Mesendoderm (in vitro differentiated cells): ENCODE data around the gene CHD8.
"Not testable (repeated sequence)": the region's sequence is repeated elsewhere in the genome, so short reads cannot be mapped to it uniquely, and the experiment has no call there.

Experiments used
- DNase-seq: peaks from one replicate; pipeline ENCODE4 v3.0.0; 2013
- H2AK5ac ChIP-seq: 2 replicates; pipeline ENCODE4 v1.6.1; 2013; ENCODE audit warnings: low read length, inconsistent platforms
- H2BK120ac ChIP-seq: 2 replicates; pipeline ENCODE4 v1.6.1; 2013; ENCODE audit warnings: low read depth, mild to moderate bottlenecking, low read length, moderate library complexity, mixed read lengths
- H2BK15ac ChIP-seq: replicated peaks from 2 replicates; pipeline ENCODE4 v1.6.1; 2013; ENCODE audit warnings: low read depth, mild to moderate bottlenecking, moderate library complexity
- H2BK5ac ChIP-seq: 2 replicates; pipeline ENCODE4 v1.6.1; 2013; ENCODE audit warnings: low read length, inconsistent platforms
- H3K18ac ChIP-seq: 2 replicates; pipeline ENCODE4 v1.6.1; 2013; ENCODE audit warnings: mild to moderate bottlenecking, low read length, mixed read lengths
- H3K23ac ChIP-seq: one replicate; pipeline ENCODE4 v1.6.1; 2013; ENCODE audit warnings: low read length
- H3K27ac ChIP-seq: 2 replicates; pipeline ENCODE4 v1.5.1; 2013; ENCODE audit warnings: low read depth, mild to moderate bottlenecking, inconsistent platforms, low read length, moderate library complexity
- H3K27me3 ChIP-seq: 2 replicates; pipeline ENCODE4 v1.6.1; 2013; ENCODE audit warnings: low read length, control low read depth, mild to moderate bottlenecking, inconsistent platforms; ENCODE audit not compliant: insufficient read depth, poor library complexity
- H3K36me3 ChIP-seq: 2 replicates; pipeline ENCODE4 v1.6.1; 2013; ENCODE audit warnings: low read length, inconsistent platforms; ENCODE audit not compliant: control insufficient read depth, insufficient read depth
- H3K4ac ChIP-seq: one replicate; pipeline ENCODE4 v1.6.1; 2013; ENCODE audit warnings: low read depth, mild to moderate bottlenecking, low read length, moderate library complexity
- H3K4me1 ChIP-seq: 2 replicates; pipeline ENCODE4 v1.6.1; 2013; ENCODE audit warnings: low read depth, low read length, inconsistent platforms; ENCODE audit not compliant: control insufficient read depth
- H3K4me2 ChIP-seq: 2 replicates; pipeline ENCODE4 v1.6.1; 2013; ENCODE audit warnings: low read length
- H3K4me3 ChIP-seq: 2 replicates; pipeline ENCODE4 v1.5.1; 2013; ENCODE audit warnings: mild to moderate bottlenecking, low read length
- H3K56ac ChIP-seq: one replicate; pipeline ENCODE4 v1.6.1; 2013; ENCODE audit warnings: low read length
- H3K79me1 ChIP-seq: 2 replicates; pipeline ENCODE4 v1.6.1; 2013; ENCODE audit warnings: low read length, inconsistent platforms
- H3K79me2 ChIP-seq: 2 replicates; pipeline ENCODE4 v1.6.1; 2013; ENCODE audit warnings: mild to moderate bottlenecking, low read length; ENCODE audit not compliant: control insufficient read depth, insufficient read depth
- H3K9ac ChIP-seq: 2 replicates; pipeline ENCODE4 v1.6.1; 2013; ENCODE audit warnings: low read length, inconsistent platforms
- H4K5ac ChIP-seq: one replicate; pipeline ENCODE4 v1.6.1; 2013; ENCODE audit warnings: low read length
- H4K8ac ChIP-seq: one replicate; pipeline ENCODE4 v1.6.1; 2013; ENCODE audit warnings: low read depth, mild to moderate bottlenecking, control low read depth, low read length, moderate library complexity
- WGBS: extraction: QIAGEN DNeasy Blood & Tissue Kit; methylation state at CpG from one replicate; pipeline ENCODE4 v1.1.7; 2013; ENCODE audit warnings: low lambda C conversion rate, missing lambda C conversion rate; ENCODE audit not compliant: insufficient coverage; ENCODE audit errors: extremely low coverage; 5-methylcytosine and 5-hydroxymethylcytosine counted together

Gene CHD8

GRCh38 chr14:21373980-21374379 lies 81.9 kb downstream of the CHD8 start:
- peaks cover 4% of the 10 kb centered on the region for H3K79me1 ChIP-seq
- H2AK5ac ChIP-seq, result no peak overlapping the region
- H3K79me2 ChIP-seq, result peaks cover 25% of the 10 kb centered on the region
- no peak overlapping the region for H3K27ac ChIP-seq
- H3K9ac ChIP-seq, result no peak overlapping the region
- no peak overlapping the region for H2BK5ac ChIP-seq
- H3K27me3 ChIP-seq, result no peaks in the 10 kb centered on the region
- H2BK120ac ChIP-seq, result no peak overlapping the region
- H3K18ac ChIP-seq, result no peak overlapping the region
- H3K36me3 ChIP-seq, result peaks cover 3% of the 10 kb centered on the region
- no peak overlapping the region for H2BK15ac ChIP-seq
- H3K4me3 ChIP-seq, result no peak overlapping the region
- H3K4me2 ChIP-seq, result no peak overlapping the region
- no peaks in the 10 kb centered on the region for H3K4me1 ChIP-seq
- H3K23ac ChIP-seq, result no peak overlapping the region
- no peak overlapping the region for H3K4ac ChIP-seq
- no peak overlapping the region for H3K56ac ChIP-seq
- no peak overlapping the region for H4K8ac ChIP-seq
- DNase-seq, result no peak
- no CpG with 5 or more reads among the region's 1 CpG for whole genome bisulfite sequencing
- H4K5ac ChIP-seq, result no peak overlapping the region

- H3K36me3 ChIP-seq, H2AK5ac ChIP-seq, H3K23ac ChIP-seq: not testable (repeated sequence)
These were observed 83.1 kb downstream of the CHD8 start for GRCh38 chr14:21372814-21373213.

GRCh38 chr14:21369949-21370679 lies 85.8 kb downstream of the CHD8 start:
- Histone ChIP-seq H3K27ac (no peak overlapping the region), H3K56ac (no peak overlapping the region), H3K4me1 (no peaks in the 10 kb centered on the region), H2BK15ac (no peak overlapping the region), H3K27me3 (no peaks in the 10 kb centered on the region), H3K4ac (no peak overlapping the region), H3K23ac (no peak overlapping the region), H3K79me2 (peaks cover 6% of the 10 kb centered on the region), H4K8ac (no peak overlapping the region), H3K18ac (no peak overlapping the region), H3K36me3 (peaks cover 10% of the 10 kb centered on the region), H2AK5ac (no peak overlapping the region), H3K4me2 (no peak overlapping the region), H4K5ac (no peak overlapping the region), H2BK5ac (no peak overlapping the region), H3K4me3 (no peak overlapping the region), H3K79me1 (peaks cover 4% of the 10 kb centered on the region), H2BK120ac (no peak overlapping the region), H3K9ac (no peak overlapping the region)
- DNase-seq, result no peak
- WGBS, result no CpG with 5 or more reads among the region's 4 CpGs

More at GRCh38 chr14:21372814-21373213, 83.1 kb downstream of the CHD8 start:
- not testable (repeated sequence) for H3K4ac ChIP-seq, H2BK15ac ChIP-seq, H4K5ac ChIP-seq, H3K18ac ChIP-seq, H3K4me1 ChIP-seq, H3K9ac ChIP-seq, H3K4me2 ChIP-seq, H3K79me1 ChIP-seq, H4K8ac ChIP-seq, H2BK120ac ChIP-seq, H2BK5ac ChIP-seq, H3K56ac ChIP-seq, DNase-seq, H3K27me3 ChIP-seq, H3K27ac ChIP-seq, H3K4me3 ChIP-seq
- peaks cover 20% of the 10 kb centered on the region for H3K79me2 ChIP-seq
- WGBS, result no CpG with 5 or more reads among the region's 1 CpG

GRCh38 chr14:21367582-21368144 lies 88.3 kb downstream of the CHD8 start:
- no peaks in the 10 kb centered on the region for H3K79me1 ChIP-seq
- H2BK5ac ChIP-seq, result no peak overlapping the region
- H3K23ac ChIP-seq, result no peak overlapping the region
- DNase-seq, result no peak
- no peak overlapping the region for H3K56ac ChIP-seq
- no peaks in the 10 kb centered on the region for H3K79me2 ChIP-seq
- no peak overlapping the region for H3K27ac ChIP-seq
- H2BK120ac ChIP-seq, result no peak overlapping the region
- no peak overlapping the region for H2BK15ac ChIP-seq
- no peak overlapping the region for H3K4me3 ChIP-seq
- H3K27me3 ChIP-seq, result no peaks in the 10 kb centered on the region
- no peak overlapping the region for H3K4ac ChIP-seq
- WGBS, result no CpG with 5 or more reads among the region's 6 CpGs
- no peak overlapping the region for H4K5ac ChIP-seq
- no peak overlapping the region for H3K4me2 ChIP-seq
- peaks cover 14% of the 10 kb centered on the region for H3K36me3 ChIP-seq
- H3K18ac ChIP-seq, result no peak overlapping the region
- H2AK5ac ChIP-seq, result no peak overlapping the region
- no peak overlapping the region for H4K8ac ChIP-seq
- no peaks in the 10 kb centered on the region for H3K4me1 ChIP-seq
- no peak overlapping the region for H3K9ac ChIP-seq

GRCh38 chr14:21356511-21356910 lies 99.4 kb downstream of the CHD8 start:
- no peak overlapping the region for H3K56ac ChIP-seq
- H3K4ac ChIP-seq, result no peak overlapping the region
- WGBS, result no CpG with 5 or more reads among the region's 4 CpGs
- H3K9ac ChIP-seq, result no peak overlapping the region
- H3K4me3 ChIP-seq, result no peak overlapping the region
- no peak overlapping the region for H4K5ac ChIP-seq
- no peak overlapping the region for H2BK5ac ChIP-seq
- DNase-seq, result no peak
- peaks cover 30% of the 10 kb centered on the region for H3K36me3 ChIP-seq
- H4K8ac ChIP-seq, result no peak overlapping the region
- no peak overlapping the region for H3K4me2 ChIP-seq
- no peaks in the 10 kb centered on the region for H3K27me3 ChIP-seq
- H2AK5ac ChIP-seq, result no peak overlapping the region
- H3K23ac ChIP-seq, result no peak overlapping the region
- H3K27ac ChIP-seq, result no peak overlapping the region
- H3K18ac ChIP-seq, result no peak overlapping the region
- H3K79me2 ChIP-seq, result no peaks in the 10 kb centered on the region
- H2BK15ac ChIP-seq, result no peak overlapping the region
- no peaks in the 10 kb centered on the region for H3K4me1 ChIP-seq
- no peaks in the 10 kb centered on the region for H3K79me1 ChIP-seq
- H2BK120ac ChIP-seq, result no peak overlapping the region
